ENCODE results near the gene PACSIN3.

The PACSIN3 gene

DNA sequence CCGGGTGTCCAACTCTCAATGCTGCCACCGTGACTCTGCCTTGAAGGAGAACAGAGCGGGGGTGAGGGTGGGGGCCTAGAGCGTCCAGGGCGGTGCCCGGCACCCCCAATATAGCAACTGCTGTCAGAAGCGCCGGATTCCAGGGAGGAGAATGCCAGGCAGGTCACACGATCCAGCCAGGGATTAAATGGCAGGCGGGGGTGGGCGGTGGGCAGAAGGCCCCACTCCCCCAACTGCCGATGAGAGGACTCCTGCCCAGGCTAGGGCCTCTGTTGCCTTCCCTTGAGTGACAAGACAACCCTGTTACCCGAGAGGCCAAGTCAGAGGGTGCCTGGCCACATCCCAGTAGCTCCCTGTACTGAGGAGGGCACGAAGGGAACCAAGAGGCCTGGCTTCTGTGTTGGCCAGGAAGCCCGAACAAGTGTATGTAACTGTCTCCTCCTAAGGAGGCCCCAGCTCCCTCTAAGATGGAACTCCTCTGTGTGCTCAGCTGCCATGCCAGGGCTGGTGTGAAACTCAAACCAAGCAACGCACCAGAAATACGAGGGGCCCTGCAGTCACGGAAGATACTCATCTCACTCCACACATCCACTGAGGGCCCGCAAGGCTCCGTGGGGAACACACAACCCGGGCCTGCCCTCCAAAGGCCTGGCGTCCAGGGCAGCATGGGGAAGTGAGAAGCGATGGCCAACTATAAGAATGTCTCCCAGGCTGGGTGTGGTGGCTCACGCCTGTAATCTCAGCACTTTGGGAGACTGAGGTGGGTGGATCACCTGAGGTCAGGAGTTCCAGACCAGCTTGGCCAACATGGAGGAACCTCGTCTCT is 3.0 kb downstream of the PACSIN3 start:
- Histone ChIP-seq H3K27ac (ENCODE audit: low read depth, low read length) (no peak overlapping the region), H3K27me3 (ENCODE audit: control insufficient read depth, insufficient read depth, low read length) (peaks cover 8% of the 10 kb centered on the region; the same call in 1 of the 2 replicates), H3K4me3 (ENCODE audit: low read depth, low read length) (no peak overlapping the region), H3K36me3 (ENCODE audit: control insufficient read depth, insufficient read depth, low read length) (peaks cover 44% of the 10 kb centered on the region), H3K4me1 (ENCODE audit: control insufficient read depth, insufficient read depth, low read length) (peaks cover 18% of the 10 kb centered on the region), H3K9me3 (ENCODE audit: control insufficient read depth, insufficient read depth, low read length) (no peaks in the 10 kb centered on the region), H3K9ac (ENCODE audit: low read depth, low read length) (no peak overlapping the region)

DNA sequence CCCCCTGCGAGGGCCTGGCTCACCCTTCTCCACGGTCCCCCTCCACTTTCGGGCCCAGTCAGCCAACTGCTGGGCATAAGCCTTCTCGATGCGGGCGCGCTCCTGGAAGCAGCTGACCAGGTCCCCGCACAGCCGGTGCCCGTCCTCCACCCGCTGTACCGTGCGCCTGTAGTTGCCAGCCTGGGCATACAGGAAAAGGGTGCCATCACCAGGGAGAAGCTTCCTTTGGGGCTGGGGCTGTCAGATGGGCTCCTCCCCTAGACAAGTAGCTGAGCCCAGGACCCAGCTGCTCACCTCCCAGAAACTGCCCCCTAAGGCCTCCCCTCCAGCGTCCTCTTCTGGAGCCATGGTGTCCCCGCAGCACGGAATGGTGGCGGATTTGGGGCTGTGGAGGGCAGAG is 3.9 kb downstream of the PACSIN3 start:
- H3K27me3 ChIP-seq (ENCODE audit: control insufficient read depth, insufficient read depth, low read length): no peaks in the 10 kb centered on the region
- H3K9me3 ChIP-seq (ENCODE audit: control insufficient read depth, insufficient read depth, low read length): no peaks in the 10 kb centered on the region
- H3K27ac ChIP-seq (ENCODE audit: low read depth, low read length): no peak overlapping the region
- peaks cover 45% of the 10 kb centered on the region for H3K36me3 ChIP-seq (ENCODE audit: control insufficient read depth, insufficient read depth, low read length)
- no peak overlapping the region for H3K9ac ChIP-seq (ENCODE audit: low read depth, low read length)
- no peak overlapping the region for H3K4me3 ChIP-seq (ENCODE audit: low read depth, low read length)
- peaks cover 12% of the 10 kb centered on the region; the same call in 1 of the 2 replicates for H3K4me1 ChIP-seq (ENCODE audit: control insufficient read depth, insufficient read depth, low read length)

DNA sequence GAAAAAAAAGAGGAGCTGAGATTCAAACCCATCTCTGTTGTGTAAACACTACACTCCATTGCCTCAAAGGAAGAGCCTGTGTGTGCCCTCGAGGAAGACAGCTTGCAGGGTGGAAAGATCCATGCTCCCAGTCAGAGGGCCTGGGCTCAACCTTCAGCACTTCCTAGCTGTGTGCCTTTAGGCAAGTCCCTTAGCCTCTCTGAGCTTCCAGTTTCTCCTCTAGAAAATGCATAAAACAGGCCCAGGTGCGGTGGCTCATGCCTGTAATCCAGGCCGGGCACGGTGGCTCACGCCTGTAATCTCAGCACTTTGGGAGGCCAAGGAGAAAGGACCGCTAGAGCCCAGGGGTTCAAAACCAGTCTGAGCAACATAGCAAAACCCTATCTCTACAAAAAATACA is 5.0 kb downstream of the PACSIN3 start:
- H3K4me3 ChIP-seq (ENCODE audit: low read depth, low read length): no peak overlapping the region
- no peak overlapping the region for H3K27ac ChIP-seq (ENCODE audit: low read depth, low read length)
- H3K36me3 ChIP-seq (ENCODE audit: control insufficient read depth, insufficient read depth, low read length): peaks cover 45% of the 10 kb centered on the region
- no peaks in the 10 kb centered on the region for H3K27me3 ChIP-seq (ENCODE audit: control insufficient read depth, insufficient read depth, low read length)
- no peak overlapping the region for H3K9ac ChIP-seq (ENCODE audit: low read depth, low read length)
- H3K9me3 ChIP-seq (ENCODE audit: control insufficient read depth, insufficient read depth, low read length): no peaks in the 10 kb centered on the region
- peaks cover 12% of the 10 kb centered on the region; the same call in 1 of the 2 replicates for H3K4me1 ChIP-seq (ENCODE audit: control insufficient read depth, insufficient read depth, low read length)

DNA sequence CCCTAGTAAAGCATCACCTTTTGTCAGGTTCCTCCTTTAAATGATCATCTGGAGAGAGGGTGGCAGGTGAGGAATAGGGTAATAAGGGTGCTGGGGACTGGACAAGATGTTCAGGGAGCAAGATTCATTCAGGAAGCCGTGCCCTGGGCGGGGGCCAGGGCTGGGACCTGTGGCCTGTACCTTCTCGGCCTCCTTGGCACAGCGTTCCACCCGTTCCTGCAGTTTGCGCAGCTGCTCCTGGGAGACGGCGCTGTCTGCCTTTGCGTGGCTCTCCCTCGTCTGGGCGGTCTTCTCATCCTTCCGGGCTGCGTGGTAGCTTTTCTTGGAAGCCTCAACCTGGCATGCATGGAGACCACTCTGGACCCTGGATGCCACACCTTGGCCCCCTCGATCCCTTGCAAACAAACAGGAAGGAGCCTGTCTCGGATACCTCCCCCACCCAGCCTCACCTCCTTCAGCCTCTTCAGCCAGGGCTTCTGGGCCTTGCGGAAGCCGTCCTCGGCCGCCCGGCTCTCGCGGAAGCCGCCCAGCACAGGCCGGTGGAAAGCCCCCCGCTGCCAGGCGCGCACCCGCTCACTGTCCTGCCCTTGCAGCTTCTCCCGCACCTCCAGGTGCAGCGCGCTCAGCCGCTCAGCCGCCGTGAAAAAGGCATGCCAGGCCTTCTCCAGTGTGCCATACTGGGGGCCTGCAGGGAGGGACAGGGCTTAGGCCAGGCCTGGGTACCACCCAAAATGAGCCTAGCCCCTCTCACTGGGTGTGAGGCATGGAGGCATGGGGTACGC is 6.0 kb downstream of the PACSIN3 start:
- no peak overlapping the region for H3K9ac ChIP-seq (ENCODE audit: low read depth, low read length)
- peaks cover 11% of the 10 kb centered on the region; the same call in 1 of the 2 replicates for H3K4me1 ChIP-seq (ENCODE audit: control insufficient read depth, insufficient read depth, low read length)
- peak overlapping the region; percentile 7 for H3K27ac ChIP-seq (ENCODE audit: low read depth, low read length)
- H3K36me3 ChIP-seq (ENCODE audit: control insufficient read depth, insufficient read depth, low read length): peaks cover 47% of the 10 kb centered on the region
- H3K27me3 ChIP-seq (ENCODE audit: control insufficient read depth, insufficient read depth, low read length): no peaks in the 10 kb centered on the region
- no peaks in the 10 kb centered on the region for H3K9me3 ChIP-seq (ENCODE audit: control insufficient read depth, insufficient read depth, low read length)
- H3K4me3 ChIP-seq (ENCODE audit: low read depth, low read length): no peak overlapping the region

DNA sequence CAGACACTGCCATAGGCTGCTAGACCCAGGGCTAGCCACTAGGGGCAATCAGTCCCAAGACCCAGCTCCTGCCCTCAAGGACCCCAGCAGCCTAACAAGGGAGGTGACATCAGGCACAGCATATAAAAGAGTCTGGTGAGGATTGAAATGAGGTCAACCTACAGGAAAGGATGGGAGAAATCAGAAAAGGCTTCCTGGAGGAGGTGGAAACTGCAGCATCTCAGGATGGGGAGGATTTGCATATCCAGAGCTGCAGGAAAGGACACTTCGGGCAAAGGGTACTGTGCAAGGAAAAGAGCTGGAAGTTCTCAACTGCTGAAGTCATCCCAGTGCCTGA is 6.6 kb downstream of the PACSIN3 start:
- Histone ChIP-seq H3K27ac (ENCODE audit: low read depth, low read length) (peak overlapping the region; percentile 7), H3K9ac (ENCODE audit: low read depth, low read length) (no peak overlapping the region), H3K27me3 (ENCODE audit: control insufficient read depth, insufficient read depth, low read length) (no peaks in the 10 kb centered on the region), H3K4me1 (ENCODE audit: control insufficient read depth, insufficient read depth, low read length) (0 out of 2 replicates have a peak, but pooled peaks cover 6% of the 10 kb centered on the region), H3K36me3 (ENCODE audit: control insufficient read depth, insufficient read depth, low read length) (peaks cover 53% of the 10 kb centered on the region), H3K4me3 (ENCODE audit: low read depth, low read length) (no peak overlapping the region), H3K9me3 (ENCODE audit: control insufficient read depth, insufficient read depth, low read length) (no peaks in the 10 kb centered on the region)

DNA sequence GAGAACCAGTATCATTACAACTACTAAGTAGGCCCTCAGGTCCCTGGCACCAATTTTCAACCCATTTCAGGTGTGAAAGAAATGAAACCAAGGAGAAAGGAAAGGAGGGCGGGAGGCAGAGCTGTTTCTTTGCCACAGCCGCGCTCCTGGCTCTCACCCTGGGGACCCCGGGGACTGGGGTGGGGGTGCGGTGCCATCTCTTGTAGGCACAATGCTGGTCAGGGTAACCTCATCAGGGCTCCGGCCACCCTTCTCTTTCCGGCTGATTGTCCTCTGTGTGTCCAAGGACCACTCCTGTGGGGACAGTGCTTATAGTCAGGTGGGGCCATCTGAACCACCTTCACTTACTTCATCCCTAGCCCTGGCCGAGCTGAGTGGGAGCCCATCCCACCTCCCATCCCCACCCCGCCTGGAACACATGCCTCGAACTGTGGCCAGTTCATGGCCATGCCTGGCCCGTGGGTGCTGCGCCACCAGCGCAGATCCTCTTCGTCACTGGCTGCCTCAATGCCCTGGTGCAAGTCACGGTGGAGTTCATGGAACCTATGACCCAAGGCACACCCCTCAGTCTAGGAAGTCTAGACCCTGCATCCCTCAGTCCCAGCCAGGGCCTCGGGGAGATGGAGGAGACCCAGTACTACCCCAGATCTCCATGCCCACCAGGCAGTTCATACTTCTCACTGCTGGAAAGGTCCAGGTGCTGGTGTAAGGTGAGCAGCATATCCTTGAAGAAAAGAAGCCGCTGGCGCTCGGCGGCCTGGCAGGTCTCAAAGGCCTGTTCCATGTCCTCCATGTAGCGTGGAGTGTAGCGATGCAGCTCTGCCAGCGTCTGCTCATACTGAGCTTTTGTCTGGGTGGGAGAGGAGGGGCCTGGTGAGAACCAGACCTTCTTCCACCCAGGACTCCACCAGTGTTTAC is 7.2 kb downstream of the PACSIN3 start:
- H3K9ac ChIP-seq (ENCODE audit: low read depth, low read length): no peak overlapping the region
- no peak overlapping the region for H3K27ac ChIP-seq (ENCODE audit: low read depth, low read length)
- no peaks in the 10 kb centered on the region for H3K9me3 ChIP-seq (ENCODE audit: control insufficient read depth, insufficient read depth, low read length)
- H3K4me1 ChIP-seq (ENCODE audit: control insufficient read depth, insufficient read depth, low read length): no peaks in the 10 kb centered on the region
- peaks cover 52% of the 10 kb centered on the region for H3K36me3 ChIP-seq (ENCODE audit: control insufficient read depth, insufficient read depth, low read length)
- no peaks in the 10 kb centered on the region for H3K27me3 ChIP-seq (ENCODE audit: control insufficient read depth, insufficient read depth, low read length)
- no peak overlapping the region for H3K4me3 ChIP-seq (ENCODE audit: low read depth, low read length)

DNA sequence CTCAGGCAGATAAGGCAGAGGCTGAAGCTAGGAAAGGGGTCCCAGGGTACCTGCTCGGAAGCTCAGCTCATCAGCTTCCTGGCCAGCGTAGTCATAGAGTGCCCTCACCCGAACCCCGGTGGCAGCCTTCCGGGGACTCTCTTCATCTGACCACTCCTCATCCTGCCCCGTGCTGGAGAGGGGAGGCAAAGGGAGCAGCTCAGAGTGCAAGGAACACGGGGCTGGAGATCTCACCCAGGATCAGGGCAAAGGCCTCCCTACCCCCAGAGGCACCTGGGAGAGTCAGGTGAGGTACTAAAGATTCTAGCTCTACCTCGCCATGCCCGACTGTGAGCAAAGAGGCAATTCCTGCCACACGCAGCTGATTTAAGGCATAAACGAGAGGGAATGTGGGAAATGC is 7.9 kb downstream of the PACSIN3 start:
- Histone ChIP-seq H3K9ac (ENCODE audit: low read depth, low read length) (no peak overlapping the region), H3K27me3 (ENCODE audit: control insufficient read depth, insufficient read depth, low read length) (no peaks in the 10 kb centered on the region), H3K4me1 (ENCODE audit: control insufficient read depth, insufficient read depth, low read length) (no peaks in the 10 kb centered on the region), H3K4me3 (ENCODE audit: low read depth, low read length) (no peak overlapping the region), H3K27ac (ENCODE audit: low read depth, low read length) (no peak overlapping the region), H3K36me3 (ENCODE audit: control insufficient read depth, insufficient read depth, low read length) (peaks cover 53% of the 10 kb centered on the region), H3K9me3 (ENCODE audit: control insufficient read depth, insufficient read depth, low read length) (no peaks in the 10 kb centered on the region)

DNA sequence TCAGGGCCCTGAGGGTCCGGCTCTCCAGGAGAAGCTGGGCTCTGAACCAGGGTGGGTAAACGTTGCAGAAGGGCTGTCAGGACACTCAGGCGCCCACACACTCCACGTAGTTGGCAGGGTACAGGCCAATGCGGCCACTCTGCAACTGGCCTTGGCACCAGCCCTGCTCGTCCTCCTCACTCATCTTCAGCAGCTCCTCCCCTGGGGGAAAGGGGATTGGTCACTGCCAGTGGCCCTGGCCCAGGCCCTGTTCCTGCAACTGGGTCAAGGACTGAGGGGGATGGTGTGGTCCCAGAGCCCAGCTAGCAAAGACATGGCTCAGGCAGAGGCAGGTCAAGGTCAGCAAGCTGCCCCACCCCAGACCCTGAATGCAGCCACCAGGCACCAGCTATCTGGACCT is 8.4 kb downstream of the PACSIN3 start:
- H3K27ac ChIP-seq (ENCODE audit: low read depth, low read length): peak overlapping the region; percentile 90
- peaks cover 53% of the 10 kb centered on the region for H3K36me3 ChIP-seq (ENCODE audit: control insufficient read depth, insufficient read depth, low read length)
- no peak overlapping the region for H3K4me3 ChIP-seq (ENCODE audit: low read depth, low read length)

DNA sequence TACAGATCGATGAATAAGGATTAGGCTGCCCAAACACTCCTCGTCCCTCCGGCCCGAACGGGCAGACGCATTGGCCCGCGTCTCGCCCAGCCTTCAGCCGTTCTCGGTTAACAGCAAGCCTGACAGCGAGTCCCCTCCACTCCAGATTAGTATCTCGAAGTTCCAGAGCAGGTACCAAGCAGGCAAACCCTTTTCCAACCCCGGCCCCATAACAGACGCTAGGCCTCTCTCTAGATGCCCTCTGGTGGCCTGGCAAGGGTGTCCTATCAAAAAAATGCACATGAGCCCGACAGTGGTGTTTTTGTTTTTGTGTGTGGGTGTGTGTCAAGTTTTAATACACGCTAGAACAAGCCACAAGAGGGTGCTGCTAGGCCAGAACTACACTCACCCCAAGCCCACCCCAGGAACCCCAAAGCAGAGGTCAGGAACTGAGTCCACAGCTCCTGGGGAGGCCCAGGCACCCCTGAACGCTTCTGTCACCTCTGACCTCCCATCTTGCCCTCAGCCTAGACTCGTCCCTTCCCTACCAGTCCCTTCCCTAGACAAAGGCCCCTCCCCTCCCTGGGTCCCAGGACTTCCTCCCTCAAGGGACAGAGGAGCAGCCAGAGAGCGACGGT is 8.9 kb downstream of the PACSIN3 start:
- Histone ChIP-seq H3K4me1 (ENCODE audit: control insufficient read depth, insufficient read depth, low read length) (no peaks in the 10 kb centered on the region), H3K36me3 (ENCODE audit: control insufficient read depth, insufficient read depth, low read length) (peaks cover 54% of the 10 kb centered on the region)

More for the DNA sequence above, 8.4 kb downstream of the PACSIN3 start:
- no peak overlapping the region for H3K9ac ChIP-seq (ENCODE audit: low read depth, low read length)
- H3K27me3 ChIP-seq (ENCODE audit: control insufficient read depth, insufficient read depth, low read length): no peaks in the 10 kb centered on the region
- no peaks in the 10 kb centered on the region for H3K9me3 ChIP-seq (ENCODE audit: control insufficient read depth, insufficient read depth, low read length)
- H3K4me1 ChIP-seq (ENCODE audit: control insufficient read depth, insufficient read depth, low read length): no peaks in the 10 kb centered on the region

More for the DNA sequence above, 8.9 kb downstream of the PACSIN3 start:
- peak overlapping the region; percentile 20; the same call in 1 of the 2 replicates for H3K9ac ChIP-seq (ENCODE audit: low read depth, low read length)
- H3K27ac ChIP-seq (ENCODE audit: low read depth, low read length): peak overlapping the region; percentile 90
- H3K9me3 ChIP-seq (ENCODE audit: control insufficient read depth, insufficient read depth, low read length): no peaks in the 10 kb centered on the region
- no peaks in the 10 kb centered on the region for H3K27me3 ChIP-seq (ENCODE audit: control insufficient read depth, insufficient read depth, low read length)
- peak overlapping the region; percentile 95 for H3K4me3 ChIP-seq (ENCODE audit: low read depth, low read length)
